NOMO-1 treated with dmso at 0.1 percent for 144 hours (cell line): ENCODE results near the gene ZNF335.
A peak's percentile ranks its signal among the peaks of the same experiment; 100 is the strongest.

ENCODE experiments used
- DNase-seq: peaks from one replicate; lab custom pipeline; 2025; ENCODE audit not compliant: unreplicated experiment; lab: John Stamatoyannopoulos, UW

Gene ZNF335, protein sequence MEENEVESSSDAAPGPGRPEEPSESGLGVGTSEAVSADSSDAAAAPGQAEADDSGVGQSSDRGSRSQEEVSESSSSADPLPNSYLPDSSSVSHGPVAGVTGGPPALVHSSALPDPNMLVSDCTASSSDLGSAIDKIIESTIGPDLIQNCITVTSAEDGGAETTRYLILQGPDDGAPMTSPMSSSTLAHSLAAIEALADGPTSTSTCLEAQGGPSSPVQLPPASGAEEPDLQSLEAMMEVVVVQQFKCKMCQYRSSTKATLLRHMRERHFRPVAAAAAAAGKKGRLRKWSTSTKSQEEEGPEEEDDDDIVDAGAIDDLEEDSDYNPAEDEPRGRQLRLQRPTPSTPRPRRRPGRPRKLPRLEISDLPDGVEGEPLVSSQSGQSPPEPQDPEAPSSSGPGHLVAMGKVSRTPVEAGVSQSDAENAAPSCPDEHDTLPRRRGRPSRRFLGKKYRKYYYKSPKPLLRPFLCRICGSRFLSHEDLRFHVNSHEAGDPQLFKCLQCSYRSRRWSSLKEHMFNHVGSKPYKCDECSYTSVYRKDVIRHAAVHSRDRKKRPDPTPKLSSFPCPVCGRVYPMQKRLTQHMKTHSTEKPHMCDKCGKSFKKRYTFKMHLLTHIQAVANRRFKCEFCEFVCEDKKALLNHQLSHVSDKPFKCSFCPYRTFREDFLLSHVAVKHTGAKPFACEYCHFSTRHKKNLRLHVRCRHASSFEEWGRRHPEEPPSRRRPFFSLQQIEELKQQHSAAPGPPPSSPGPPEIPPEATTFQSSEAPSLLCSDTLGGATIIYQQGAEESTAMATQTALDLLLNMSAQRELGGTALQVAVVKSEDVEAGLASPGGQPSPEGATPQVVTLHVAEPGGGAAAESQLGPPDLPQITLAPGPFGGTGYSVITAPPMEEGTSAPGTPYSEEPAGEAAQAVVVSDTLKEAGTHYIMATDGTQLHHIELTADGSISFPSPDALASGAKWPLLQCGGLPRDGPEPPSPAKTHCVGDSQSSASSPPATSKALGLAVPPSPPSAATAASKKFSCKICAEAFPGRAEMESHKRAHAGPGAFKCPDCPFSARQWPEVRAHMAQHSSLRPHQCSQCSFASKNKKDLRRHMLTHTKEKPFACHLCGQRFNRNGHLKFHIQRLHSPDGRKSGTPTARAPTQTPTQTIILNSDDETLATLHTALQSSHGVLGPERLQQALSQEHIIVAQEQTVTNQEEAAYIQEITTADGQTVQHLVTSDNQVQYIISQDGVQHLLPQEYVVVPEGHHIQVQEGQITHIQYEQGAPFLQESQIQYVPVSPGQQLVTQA (N-terminal part only)

DNA sequence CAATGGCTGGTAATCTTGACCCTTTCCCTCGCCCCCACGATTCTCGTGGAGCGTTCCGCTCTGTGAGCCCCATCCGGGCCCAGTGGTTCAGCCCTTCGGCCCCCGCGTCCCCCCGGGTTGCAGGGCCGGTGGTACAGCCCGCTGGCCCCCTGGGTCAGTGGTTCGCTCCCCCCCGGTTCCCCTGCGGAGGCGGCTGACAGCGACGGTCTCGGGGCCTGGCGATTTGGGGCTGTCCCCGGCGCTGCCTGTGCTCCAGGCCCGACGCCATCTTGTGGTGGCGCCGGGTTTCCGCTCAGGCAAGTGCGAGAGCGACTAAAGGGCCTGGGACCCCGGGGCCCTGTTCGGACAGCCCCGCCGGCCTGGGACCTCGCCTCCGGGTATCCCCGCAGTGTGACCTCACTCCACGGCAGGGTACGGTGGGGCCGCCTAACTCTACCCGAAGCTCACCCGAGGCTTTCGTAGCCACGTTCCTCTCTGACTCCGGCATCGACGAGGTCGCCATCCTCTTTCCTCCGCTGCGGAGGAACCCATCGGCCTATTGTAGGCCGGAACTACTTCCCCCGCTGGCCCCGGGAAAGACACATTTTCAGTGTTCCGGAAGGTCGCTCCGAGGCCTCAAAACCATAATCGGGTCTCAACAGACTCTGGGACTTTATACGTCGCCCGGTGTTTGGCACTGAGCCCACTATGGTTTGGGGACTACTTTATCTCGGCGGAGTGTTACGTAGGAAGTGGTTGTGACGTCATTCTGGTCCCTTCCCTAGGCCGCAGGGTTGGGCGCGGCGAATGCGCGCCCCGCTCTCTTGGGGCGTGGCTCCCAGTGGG, at the start of gene ZNF335:
TSS of gene ZNF335 (minus strand) at position 529 of the 825 bp plus-strand sequence. CDS start 793 bp downstream, outside the sequence.
- peak; percentile 89 for DNase-seq

DNA sequence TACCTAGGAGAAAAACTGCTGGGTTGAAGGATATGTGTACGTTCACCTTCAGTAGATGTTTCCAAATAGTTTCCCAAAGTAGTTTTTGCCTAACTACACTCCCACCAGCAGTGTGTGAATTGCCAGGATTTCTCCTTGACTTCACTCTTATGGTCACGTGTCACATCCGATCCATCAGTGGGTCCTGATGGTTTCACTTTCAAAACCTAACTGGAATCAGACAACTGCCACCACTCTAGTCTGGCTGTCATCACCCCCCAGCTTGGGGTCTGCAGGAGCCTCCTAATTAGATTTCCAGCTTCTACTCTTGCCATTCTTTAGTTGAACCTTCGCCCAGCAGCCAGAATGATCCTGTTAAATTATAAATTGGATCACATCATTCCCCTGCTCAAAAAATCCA, 48.6 kb upstream of the ZNF335 start:
- DNase-seq = no peak

DNA sequence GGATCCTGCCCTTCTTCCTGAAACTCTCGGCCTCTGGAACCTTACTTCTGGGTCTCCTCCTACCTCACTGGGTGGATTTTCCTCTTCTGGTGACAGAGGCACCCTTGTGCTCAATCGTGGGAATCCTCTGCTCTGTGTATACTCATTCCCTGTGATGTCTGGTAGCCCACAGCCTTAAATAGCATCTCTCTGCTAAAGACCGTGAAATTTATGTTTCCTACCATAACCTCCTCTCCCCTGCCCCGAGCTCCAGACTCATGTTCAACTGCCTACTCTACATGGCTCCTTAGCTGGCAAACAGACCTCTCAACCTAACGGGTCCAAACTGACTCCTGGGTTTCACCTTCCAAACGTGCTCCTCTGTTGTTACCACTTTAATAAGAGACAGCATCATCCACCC, 46.6 kb upstream of the ZNF335 start:
- no peak for DNase-seq

DNA sequence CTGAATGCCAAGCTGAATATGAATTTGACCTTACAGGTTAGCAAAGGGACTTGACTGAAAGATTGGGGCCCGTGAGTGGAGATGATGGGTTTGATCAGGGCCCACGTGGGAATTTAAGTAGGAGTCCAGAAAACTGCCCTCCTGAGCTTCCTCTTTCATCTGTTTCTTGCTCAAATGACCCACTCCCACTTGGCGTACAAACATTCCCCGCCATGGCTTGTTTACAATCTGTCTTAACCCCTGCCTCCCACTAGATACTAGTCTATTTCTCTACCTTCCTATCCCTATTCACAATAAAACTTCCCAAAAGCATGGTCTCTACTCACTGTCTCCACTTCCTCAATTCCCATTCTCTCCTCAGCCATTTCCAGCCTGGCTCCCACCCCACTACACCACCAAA, 46.1 kb upstream of the ZNF335 start:
- DNase-seq = no peak

DNA sequence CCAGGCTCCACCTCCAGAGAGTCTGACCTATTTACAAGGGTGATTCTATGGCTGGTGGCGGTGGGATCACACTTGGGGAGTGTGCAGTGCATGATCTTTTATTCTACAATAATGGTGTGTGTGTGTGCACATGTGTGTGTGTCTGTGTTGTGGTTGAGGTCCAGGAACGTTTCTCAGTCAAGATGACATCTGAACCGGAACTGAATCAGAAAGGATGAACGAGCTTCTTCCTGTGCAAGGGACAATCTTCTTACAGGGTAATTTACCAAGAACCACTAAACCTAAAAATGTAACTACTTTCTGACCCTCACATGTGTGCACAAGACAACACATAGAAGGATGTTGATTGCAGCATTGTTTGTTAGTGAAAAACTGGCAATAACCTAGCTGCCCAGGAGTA, 45.3 kb upstream of the ZNF335 start:
- DNase-seq = no peak

DNA sequence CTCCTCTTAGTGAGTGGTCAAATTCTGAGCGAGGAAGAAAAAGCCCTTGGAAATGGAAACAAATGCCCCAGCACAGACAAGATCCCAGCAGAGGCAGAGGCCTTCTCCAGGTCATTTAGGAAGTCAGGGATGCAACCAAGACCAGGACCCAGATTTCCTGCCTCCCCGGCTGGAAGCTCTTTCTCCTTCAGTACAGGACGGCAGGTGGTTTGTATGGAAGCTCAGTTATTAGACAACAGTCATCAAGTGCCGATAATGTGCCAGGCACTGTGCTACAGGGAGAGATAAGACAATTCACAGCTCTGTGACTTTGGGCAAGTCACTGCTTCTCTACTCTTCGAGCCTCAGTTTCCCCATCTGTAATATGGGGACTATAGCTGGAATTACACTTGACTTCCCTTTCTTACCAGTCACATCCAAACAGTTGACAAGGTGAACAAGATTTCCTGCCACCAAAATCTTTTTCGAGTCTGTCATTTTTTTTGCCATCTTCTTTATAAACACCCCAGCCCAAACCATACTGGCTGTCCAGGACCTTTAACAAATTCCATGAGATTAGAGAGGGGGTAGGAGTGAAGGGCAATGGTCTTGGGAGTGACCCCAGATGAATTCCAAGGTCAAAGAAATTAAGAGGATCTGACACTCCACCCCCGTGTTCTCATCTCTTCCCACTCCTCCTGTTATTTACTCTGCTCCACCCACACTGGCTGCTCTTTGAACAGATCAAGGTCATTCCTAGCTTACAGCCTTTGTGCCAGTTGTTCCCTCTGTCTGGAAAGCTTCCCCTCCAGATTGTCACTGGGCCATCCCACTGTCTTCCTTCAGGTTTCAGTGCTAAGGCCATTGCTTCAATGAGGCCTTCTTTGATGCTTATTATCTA, 42.8 kb upstream of the ZNF335 start:
- DNase-seq = no peak

DNA sequence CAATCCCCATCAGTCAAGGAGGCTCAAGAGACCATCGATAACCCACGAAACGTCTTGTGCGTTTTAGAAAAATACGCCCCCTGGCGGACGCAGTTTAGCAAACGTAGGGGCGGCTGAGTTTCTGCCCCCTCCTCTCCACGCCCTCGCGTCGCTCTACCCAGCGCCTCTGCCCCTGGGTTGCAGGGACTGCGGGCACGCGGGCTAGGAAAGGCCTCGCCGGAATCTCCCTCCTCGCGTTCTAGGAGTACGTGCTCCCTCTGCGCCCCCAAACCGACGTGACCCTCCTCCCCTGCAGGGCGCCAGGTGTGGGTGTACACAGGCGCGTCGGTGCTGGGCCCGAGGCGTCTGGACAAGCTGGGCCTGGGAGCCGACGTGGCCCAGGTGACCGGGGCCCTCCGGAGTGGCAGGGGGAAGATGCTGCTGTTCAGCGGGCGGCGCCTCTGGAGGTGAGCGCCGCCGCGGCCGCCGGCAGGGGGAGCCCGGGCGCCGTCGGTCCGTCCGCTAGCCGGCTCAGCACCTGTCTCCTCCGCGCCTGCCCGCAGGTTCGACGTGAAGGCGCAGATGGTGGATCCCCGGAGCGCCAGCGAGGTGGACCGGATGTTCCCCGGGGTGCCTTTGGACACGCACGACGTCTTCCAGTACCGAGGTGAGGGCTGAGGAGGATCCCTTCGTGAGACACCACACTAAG, 42.0 kb upstream of the ZNF335 start:
- peak; percentile 41 for DNase-seq

DNA sequence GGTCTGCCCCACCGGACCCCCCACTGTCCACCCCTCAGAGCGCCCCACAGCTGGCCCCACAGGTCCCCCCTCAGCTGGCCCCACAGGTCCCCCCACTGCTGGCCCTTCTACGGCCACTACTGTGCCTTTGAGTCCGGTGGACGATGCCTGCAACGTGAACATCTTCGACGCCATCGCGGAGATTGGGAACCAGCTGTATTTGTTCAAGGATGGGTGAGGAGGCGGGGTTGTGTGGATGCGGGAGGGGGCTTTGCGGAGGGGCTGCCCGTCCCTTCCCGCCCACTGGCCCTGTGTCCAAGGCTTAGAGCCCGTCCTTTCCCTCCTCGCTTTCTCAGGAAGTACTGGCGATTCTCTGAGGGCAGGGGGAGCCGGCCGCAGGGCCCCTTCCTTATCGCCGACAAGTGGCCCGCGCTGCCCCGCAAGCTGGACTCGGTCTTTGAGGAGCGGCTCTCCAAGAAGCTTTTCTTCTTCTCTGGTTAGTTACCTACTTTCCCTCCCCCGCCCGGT, 41.4 kb upstream of the ZNF335 start:
- DNase-seq = no peak

DNA sequence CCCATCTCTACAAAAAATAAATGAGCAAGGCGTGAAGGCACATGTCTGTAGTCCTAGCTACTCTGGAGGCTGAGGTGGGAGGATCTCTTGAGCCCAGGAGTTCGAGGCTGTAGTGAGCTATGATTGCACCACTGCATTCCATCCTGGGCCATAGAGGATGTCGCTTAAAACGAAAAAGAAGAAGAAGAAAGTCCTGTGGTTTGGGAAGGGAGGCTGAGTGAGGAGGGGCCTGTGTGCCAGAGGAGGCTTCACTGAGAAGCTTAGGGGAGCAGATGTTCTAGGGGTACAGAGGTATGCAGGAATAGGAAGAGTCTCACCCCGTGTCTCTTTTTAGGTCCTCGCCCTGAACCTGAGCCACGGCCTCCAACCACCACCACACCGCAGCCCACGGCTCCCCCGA, 40.9 kb upstream of the ZNF335 start:
- no peak for DNase-seq

DNA sequence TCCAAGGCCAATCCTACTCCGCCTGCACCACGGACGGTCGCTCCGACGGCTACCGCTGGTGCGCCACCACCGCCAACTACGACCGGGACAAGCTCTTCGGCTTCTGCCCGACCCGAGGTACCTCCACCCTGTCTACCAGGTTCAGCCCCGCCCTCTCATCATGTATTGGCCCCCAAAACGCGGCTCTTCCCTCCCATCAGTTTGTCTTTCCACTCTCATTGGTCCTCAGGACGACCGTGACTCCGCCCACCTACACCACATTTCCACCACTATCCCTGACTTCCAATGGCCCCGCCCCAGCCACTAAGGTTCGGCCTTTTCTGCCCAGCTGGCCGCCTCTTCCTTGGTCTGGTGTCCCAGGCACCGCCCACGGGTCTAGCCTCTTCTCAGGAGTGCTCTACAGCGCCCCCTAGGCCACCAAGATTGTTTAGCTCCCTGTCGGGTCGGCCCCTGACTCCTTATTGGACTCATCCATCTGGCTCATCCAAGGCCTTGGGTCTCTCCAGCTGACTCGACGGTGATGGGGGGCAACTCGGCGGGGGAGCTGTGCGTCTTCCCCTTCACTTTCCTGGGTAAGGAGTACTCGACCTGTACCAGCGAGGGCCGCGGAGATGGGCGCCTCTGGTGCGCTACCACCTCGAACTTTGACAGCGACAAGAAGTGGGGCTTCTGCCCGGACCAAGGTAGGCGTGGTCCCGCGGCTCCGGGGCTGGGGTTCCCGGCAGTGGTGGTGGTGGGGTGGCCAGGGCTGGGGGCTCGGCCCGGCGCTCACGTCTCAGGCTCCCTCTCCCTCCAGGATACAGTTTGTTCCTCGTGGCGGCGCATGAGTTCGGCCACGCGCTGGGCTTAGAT, 39.9 kb upstream of the ZNF335 start:
- no peak for DNase-seq

DNA sequence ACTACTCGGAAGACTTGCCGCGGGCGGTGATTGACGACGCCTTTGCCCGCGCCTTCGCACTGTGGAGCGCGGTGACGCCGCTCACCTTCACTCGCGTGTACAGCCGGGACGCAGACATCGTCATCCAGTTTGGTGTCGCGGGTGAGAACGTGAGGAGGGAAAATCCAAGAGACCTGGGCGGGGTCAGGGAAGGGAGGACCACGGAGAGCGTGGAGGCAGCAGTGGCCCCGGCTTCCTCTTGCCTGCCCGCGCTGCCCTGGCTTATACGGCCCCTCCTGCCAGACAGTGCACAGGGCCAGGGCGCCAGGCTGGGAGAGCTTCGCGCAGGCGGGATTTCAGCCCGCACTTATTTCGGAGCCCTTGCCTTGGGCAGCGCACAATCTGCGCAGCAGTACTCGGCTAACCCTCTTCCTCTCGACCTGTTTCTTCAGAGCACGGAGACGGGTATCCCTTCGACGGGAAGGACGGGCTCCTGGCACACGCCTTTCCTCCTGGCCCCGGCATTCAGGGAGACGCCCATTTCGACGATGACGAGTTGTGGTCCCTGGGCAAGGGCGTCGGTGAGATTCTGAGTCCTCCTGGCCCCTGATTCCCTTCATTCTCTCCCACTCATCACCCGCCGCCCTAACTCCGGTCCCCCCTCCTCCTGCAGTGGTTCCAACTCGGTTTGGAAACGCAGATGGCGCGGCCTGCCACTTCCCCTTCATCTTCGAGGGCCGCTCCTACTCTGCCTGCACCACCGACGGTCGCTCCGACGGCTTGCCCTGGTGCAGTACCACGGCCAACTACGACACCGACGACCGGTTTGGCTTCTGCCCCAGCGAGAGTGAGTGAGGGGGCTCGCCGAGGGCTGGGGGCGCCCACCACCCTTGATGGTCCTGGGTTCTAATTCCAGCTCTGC, 38.7 kb upstream of the ZNF335 start:
- no peak for DNase-seq

DNA sequence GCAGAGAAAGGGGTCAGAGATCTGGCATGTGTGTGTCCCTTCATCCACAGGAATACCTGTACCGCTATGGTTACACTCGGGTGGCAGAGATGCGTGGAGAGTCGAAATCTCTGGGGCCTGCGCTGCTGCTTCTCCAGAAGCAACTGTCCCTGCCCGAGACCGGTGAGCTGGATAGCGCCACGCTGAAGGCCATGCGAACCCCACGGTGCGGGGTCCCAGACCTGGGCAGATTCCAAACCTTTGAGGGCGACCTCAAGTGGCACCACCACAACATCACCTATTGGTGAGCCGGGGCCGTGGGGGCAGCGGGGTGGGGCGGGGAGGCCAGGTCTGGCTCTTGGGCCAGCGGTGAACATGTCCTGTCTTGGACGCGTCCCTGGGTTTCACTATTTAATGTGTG, 37.8 kb upstream of the ZNF335 start:
- no peak for DNase-seq

DNA sequence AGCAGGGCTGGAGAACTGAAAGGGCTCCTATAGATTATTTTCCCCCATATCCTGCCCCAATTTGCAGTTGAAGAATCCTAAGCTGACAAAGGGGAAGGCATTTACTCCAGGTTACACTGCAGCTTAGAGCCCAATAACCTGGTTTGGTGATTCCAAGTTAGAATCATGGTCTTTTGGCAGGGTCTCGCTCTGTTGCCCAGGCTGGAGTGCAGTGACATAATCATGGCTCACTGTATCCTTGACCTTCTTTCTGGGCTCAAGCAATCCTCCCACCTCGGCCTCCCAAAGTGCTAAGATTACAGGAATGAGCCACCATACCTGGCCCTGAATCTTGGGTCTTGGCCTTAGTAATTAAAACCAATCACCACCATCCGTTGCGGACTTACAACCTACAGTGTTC, 35.7 kb upstream of the ZNF335 start:
- no peak for DNase-seq

DNA sequence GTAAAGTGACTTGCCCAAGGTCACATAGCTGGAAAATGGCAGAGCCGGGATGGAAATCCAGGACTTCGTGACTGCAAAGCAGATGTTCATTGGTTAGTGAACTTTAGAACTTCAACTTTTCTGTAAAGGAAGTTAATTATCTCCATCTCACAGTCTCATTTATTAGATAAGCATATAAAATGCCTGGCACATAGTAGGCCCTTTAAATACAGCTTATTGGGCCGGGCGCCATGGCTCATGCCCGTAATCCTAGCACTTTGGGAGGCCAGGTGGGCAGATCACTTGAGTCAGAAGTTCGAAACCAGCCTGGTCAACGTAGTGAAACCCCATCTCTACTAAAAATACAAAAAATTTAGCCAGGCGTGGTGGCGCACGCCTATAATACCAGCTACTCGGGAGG, 35.0 kb upstream of the ZNF335 start:
- DNase-seq = no peak

DNA sequence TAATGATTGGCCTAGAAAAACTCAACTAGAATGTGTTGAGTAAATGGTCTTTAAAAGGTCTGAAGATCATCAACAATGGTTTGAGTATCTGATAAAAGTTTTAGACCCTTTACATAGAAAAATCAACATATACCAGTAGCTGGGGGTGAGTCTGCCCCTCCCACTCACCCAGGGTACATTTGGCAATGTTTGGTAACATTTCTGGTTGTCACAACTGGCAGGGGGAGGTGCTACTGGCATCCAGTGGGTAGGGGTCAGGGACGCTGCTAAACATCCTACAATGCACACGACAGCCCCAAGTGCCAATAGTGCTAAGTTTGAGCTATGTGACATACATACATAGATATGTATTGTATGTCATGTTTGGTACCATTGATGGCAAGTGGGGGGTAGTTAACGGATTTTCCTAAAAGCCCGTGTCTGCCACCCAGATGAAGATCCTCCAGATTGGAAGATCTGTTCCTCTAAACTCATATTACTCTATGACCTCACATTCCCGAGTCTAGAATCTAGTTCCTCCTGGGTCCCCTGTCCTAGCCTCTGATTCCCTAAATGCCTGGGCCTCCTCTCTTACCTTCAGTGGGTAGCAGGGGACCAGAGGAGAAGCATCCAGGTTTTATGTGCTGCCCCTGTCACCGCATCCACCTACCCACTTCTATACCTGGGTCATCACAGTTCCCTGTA, 34.2 kb upstream of the ZNF335 start:
- DNase-seq = no peak

DNA sequence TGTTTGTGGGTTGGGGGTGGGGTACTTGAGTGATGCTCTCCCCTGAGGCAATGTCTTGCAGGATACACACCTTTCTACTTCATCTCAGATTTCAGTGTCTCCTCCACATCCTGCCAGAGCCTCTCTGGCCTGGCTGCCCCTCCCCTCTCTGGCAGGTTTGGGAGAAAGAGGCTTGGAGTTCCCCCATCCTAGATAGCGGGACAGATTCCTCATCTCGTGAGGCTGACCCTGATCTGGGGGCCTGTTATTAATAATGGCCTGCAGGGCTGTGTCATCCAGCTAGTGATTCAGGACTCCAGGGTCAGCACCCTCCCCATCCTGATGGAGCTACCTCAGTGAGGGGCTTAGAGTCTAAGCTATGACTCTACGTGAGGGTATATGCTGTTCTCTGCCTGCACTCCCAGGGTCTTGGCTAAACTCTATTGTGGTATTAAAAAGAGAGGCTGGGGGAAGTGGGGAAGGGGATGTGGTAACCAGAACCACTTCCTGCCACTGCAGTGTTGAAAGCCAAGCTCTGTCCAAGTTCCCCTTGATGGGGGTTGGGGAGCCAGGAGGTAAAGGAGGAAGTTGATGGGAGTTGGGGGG, 33.0 kb upstream of the ZNF335 start:
- peak; percentile 89 for DNase-seq
